Femur (tissue), 1 donor: ENCODE measurements around the gene IMP4.

Source experiments
- DNase-seq: peaks from one replicate; pipeline ENCODE4 v3.0.0-alpha.2; 2017

IMP4 gene

DNA sequence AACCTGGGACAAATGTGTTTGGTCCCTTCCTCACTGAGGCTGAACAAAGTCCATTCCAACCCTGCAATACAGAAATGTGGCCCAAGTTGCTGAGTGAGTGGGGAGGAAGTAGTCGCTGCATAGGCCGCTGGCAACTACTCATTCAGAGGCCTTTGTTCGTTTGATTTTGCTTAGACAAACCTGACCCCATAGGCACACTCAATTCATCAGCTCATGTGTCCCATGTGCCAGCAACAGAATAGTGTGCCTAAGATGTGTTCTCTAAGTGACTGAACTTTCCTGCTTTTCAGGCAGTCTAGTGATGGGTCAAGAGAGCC lies 36.2 kb downstream of the IMP4 start:
- no peak for DNase-seq

DNA sequence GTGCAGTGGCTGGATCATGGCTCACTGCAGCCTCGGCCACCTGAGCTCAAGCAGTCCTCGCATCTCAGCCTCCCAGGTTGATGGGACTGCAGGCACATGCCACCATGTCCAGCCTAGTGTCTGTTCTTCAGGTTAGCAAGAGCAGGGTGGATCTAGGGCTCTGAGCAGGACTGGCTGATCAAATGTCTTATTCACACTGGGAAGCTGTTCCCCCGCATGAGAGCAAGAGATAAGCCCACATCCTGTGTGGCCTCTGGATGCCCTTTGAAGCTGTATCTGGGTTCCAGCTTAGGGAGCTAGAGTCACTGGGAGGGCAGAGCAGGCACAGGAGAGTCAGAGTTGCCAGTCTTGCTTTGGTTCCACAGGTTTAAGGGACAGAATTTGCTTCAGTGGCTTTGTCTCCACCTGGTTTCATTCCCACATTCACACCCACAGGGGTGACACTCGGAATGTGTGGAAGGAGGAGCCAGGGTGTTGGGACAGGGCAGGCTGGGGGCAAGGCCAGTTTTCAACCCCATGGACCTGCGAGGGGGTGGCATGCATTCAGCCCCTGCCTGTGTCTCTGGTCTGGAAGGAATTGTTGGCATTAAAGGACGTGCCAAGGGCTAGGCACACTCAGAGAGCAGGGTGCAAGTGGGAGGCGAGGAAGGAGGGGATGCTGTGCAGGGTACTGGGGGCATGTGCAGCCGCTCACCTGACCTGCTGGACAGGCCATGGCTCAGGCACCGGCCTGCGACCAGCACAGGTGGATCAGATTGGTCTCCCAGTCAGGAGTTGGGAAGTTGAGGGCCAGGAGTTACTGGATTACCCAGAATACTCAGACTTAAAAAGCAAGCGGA lies 37.6 kb downstream of the IMP4 start:
- no peak for DNase-seq

DNA sequence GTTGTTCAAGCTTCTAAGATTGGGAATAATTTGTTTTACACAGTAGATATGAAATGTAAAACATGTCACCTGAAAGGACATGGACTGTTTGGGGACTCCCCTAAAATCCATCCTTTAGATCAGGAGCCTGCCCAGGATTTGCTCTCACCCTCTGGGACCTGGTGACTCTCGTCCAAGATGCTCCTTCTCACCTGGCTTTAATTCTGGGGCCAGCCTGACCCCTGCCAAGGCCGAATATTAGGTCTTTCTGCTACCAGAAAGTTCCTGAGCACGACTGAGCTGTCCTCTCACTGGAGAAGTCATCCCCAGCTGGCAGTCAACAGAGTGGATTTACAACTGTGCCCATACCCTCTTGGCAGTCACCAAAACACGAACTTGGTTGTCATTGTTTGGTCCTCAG lies 38.4 kb downstream of the IMP4 start:
- no peak for DNase-seq

DNA sequence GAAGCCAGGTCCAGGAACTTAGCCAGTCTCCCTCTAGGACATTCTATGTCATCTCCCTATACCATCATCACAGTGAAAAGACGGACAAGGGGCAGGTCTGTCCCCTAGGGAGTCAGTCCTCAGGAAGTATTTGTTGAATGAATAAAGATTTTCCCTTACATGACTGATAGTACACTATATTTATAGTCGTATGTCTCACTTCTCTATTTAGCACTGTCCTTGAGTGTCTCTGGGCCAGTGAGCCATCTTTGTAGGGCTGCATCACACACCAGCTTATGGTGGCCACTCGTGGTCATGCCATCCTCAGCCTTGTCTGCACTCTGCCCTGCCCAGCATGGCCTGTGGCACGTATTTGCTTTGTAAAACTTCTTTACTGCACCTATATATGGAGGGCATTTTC lies 38.9 kb downstream of the IMP4 start:
- DNase-seq, result no peak

DNA sequence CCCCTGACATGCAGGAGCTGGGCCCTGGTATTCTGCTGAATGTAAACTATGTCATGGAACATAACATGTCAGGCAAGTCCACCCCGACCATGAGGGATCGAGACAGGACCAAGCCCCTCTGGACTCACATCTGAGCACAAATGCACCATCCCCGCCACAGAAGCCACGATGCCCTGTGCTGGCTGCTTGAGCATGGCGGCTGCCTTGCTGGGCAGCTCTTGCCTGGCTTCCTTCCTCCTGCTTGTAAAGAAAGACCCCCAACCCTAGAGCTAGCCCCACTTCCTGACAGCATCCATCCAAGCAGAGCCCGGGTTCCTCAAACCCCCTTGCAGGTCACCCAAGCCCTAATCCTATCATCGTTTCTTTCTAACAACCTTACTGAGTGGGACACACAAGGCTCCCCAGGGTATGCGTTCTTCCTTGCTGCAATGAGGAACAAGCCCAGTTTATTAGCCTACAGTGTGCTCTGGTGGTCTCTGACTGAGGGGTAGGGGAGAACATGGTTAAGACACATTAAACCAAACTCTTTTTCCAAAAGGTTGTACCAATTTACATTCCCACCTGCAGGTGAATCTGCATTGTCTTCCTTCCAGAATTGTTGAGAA lies 39.7 kb downstream of the IMP4 start:
- DNase-seq, result no peak

DNA sequence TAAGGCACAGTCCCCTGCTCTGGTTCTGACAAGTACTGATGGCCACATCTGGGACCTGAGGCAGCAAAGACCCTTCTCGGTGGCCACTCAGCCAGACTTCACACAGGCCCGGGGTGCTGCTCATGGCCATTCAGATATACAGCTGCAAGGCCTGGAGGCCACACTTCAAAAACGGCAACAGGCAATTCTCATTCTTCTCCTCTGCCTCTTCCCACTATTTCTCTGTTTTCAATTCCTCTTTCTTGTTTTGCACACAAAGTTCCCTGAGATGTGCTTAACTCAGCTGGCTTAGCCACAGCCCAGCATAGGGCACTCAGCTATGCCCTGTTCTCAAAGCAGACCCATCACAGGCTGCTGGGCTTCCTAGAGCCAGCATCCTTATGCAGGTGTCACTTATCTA lies 43.0 kb downstream of the IMP4 start:
- no peak for DNase-seq

DNA sequence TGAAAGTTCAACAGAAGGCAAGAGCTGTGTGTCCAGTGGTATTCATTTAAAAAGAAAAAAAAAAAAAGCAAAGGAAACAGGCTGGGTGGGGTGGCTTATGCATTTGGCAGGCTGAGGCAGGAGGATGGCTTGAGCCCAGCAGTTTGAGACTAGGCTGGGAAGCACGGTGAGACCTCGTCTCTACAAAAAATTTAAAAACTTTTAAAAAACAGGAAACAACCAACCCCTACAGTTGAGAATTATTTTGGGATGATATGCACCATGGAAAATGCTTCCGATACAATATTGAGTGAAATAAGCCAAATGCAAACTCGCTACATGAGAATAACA lies 44.3 kb downstream of the IMP4 start:
- DNase-seq, result no peak

DNA sequence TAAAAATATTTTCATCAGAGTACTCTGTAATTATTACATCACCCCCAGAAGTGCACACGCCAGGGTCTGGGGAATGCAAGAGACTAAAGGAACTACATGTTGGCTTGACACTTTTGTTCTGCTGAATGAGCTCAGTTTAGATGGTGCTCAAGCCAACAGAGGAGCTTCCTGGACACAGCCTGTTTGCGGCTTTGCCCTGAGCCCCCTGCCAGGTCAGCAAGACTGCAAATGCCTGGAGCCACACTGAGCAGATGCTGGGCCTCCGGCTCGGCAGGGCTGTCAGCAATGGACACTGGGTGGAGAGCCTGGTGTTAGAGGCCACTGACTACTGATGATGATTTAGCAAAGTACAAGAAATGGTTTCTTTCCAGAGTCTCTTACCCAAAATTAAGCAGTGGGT lies 45.1 kb downstream of the IMP4 start:
- DNase-seq, result no peak

DNA sequence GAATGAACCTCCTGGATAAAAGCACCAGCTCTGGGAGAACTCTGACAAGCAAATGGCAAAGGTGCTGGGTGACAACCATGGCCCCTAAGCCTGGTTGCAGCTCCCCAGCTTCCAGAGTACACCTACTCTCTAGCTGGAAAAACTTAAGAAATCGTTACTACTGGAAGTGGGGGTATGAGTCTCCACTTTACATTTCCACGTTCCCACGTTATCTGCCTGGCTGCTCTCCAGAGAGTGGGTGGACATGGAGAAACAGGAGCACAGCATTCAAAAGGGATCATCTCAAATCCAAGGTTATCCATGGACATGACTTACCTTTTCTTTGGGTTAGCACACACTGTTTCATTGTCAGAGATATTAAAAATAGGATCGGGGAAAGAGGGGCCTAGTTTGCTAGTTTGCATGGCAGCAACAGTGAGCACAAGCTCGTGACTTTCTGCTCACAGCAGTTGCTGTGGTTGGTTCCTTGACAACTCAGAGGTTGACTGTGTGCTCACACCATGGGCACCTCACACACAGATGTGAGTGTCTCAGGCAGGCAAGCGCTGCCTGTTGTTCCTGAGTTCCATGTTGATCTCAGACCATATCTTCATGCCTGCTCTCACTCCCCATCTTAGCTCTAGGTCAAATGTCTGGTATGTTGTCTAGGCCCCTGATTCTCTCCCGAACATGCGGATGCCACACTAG lies 45.7 kb downstream of the IMP4 start:
- no peak for DNase-seq

DNA sequence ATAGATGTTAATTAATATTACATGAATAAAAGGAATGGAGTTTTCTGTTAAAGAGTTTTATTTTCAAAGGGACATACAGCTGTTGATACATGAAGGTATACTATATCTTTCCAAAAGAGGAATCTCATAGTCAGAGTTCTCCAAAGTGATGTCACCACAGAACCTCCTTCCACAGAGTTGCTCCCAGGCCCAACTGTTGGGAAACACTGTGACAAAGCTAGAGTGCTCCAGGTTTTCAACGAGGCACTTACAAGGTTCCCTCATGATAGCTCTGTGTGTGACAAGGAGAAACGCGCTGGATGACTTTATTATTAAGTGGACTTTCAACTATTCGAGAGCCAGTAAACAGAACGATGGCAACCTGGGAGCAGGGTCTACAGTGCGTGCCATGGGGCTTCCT lies 46.7 kb downstream of the IMP4 start:
- DNase-seq, result no peak

DNA sequence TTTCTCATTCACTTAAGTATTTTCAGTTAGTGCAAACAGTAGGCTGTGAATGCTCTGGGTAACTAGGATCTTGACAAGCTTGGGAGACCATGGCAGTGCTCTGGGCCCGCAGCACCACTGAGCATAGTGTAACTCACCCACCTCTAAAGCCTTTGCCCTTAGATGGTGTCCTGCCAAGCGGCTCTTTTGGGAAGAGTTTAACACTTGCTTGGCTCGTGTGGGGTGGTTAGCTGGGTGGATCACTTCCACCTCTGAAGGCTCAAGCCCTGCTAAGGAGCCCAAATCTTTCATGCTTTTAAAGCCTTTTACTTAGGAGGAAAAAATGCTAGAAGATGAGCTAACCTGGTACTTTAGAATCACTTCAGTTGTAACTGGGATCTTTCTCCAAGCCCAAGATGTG lies 47.1 kb downstream of the IMP4 start:
- no peak for DNase-seq

DNA sequence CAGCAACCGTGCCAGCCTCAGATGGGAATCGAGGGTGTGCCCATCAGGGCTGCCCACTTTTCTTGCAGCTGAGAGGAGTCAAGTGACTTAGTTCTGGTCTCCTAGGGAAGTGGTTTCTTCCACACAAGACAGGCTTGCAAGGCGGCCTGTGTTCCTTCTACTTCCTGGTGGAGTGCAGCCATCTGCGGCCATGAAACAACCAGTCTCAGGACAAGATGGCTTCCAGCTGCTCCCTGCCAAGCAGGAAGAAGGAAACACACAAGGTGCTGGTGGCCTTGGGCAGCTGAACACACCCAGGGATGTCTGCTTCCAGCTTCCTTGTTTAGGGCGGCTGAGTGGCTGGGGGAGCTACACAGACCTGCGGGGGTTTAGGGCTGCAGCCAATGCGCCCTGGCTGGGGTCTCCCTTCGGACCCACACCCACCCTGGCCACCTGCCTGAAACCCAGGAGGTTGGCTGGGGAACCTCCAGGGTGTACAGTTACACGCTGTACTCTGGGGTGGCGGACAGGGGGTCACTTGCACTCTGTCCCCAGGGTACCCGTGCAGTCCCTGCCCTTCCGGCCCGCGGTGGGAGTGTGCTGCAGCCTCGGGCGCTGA lies 47.9 kb downstream of the IMP4 start:
- no peak for DNase-seq

DNA sequence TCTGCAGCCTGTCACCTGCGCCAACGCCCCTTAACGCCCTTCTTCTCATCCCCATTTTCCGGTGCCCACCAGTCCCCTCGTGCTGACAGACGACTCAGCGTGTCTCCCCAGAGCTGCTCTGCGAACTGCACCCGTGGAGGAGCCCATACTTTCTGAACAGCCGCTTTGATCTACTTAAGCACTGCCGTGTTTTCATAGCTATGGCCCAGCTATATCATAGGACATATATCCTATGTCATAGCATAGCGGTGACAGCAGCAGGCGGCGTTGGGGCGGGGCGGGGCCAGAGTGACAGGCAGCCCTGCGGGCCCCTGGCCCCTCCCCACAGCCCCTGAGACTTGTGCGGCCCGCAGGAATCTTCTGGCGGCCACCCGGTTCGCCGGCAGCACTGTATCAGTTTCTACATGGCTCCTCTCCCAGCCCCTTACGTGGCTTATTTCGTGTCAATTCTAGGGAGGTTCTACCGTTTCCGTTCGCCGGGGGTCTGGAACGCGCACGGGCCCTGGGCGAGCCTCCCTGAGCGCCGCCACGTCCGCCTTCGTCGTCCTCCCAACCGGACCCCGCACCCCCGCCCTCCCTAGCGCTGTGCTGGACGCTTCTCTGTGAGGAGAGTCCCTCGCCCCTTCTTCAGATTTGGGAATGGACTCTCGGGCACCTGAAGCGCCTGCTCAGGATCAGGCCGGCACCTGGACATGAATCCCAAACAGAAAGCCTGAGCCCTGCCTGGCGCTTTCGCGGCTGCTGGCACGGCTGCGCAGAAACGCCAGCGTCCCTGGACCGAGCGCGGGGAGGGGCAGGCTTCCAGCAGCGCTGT lies 48.6 kb downstream of the IMP4 start:
- DNase-seq, result peak; percentile 88

DNA sequence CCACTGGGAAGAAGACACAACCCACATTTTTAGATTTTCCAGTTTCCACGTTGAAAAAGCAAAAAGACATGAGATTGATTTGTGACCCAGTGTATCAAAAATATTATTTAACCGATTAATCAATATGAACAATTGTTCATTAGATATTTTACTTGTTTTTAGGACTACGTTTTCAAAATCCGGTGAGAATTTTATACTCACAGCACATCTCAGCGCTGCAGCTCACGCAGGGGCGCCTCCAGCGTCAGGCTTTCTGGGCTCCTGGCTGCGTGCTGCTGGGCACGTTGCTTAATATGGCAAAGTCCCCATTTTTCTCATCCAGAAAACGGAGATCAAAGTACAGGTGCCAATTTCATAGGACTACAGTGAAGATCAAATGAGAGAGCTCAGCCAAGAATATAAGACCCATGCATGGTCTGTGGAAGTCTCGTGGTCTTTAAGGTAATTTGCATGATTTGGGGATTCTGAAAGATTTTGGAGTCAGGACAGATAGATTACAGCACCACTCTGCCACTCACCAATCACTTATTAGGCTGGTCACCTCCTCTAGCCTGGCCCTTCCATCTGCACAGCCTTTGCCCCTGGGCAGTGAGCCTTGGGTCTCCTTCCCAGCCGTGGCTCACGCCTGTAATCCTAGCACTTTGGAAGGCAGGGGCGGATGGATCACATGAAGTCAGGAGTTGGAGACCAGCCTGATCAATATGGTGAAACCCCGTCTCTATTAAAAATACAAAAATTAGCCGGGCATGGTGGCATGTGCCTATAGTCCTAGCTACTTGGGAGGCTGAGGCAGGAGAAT lies 49.4 kb downstream of the IMP4 start:
- DNase-seq, result no peak

DNA sequence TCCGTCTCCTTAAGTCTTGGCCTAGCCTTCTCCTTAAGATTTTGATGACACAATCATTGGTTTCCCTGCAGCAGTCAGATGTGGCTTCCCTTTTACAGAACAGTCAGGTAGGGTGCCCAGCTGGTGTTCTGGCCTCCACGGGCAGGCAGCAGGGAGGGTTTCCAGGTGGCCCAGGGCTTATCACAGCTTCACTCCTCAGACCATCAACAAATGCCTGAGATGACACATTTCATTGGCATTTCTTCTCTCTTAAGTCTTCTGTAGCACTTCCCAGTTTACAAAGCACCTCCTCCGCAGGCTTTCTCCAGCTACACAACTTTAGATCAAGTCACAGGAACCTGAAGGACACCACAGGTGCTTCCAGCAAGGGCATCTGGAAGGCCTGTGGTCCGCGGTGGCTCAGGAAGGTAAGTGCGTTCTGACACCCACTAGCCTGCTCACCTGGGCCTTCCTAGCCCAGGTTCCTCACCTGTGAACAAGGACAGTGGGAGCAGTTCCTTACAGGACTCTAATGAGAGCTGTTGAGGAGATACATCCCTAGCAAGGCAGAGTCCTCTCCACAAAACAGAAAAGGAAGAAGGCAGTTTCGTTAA lies 50.7 kb downstream of the IMP4 start:
- no peak for DNase-seq
